OCI-LY1 (cell line): ENCODE measurements around the gene KITLG.

ENCODE experiments used
- H2AFZ ChIP-seq: fragments of 200-600 bp; sonication (generic), shearing (Covaris generic); 2 replicates; pipeline ENCODE4 v1.6.0; 2014; ENCODE audit warnings: antibody characterized with exemption, mild to moderate bottlenecking, low read length
- H3F3A ChIP-seq: fragments of 200-600 bp; sonication (generic), shearing (Covaris generic); 2 replicates; pipeline ENCODE4 v1.6.0; 2014; ENCODE audit warnings: mild to moderate bottlenecking, antibody characterized with exemption, low read length, moderate library complexity; ENCODE audit not compliant: insufficient read depth
- H3K27ac ChIP-seq: fragments of 200-600 bp; sonication (generic); 2 replicates; pipeline ENCODE4 v1.5.1; 2014; ENCODE audit warnings: low read length, mixed run types, mild to moderate bottlenecking, low read depth; ENCODE audit not compliant: poor library complexity, severe bottlenecking
- H3K27me3 ChIP-seq: fragments of 200-600 bp; sonication (generic); 2 replicates; pipeline ENCODE4 v1.6.0; 2014; ENCODE audit warnings: antibody characterized with exemption, mild to moderate bottlenecking, low read length, moderate library complexity; ENCODE audit not compliant: insufficient read depth
- H3K36me3 ChIP-seq: fragments of 200-600 bp; sonication (generic); 2 replicates; pipeline ENCODE4 v1.6.1; 2014; ENCODE audit warnings: mild to moderate bottlenecking, antibody characterized with exemption, low read length, moderate library complexity, mixed read lengths; ENCODE audit not compliant: insufficient read depth
- H3K4me1 ChIP-seq: fragments of 200-600 bp; sonication (generic); 2 replicates; pipeline ENCODE4 v1.5.1; 2014; ENCODE audit warnings: mild to moderate bottlenecking, low read length, moderate library complexity; ENCODE audit not compliant: insufficient read depth, severe bottlenecking
- H3K4me2 ChIP-seq: fragments of 200-600 bp; sonication (generic), shearing (Covaris generic); 2 replicates; pipeline ENCODE4 v1.6.1; 2014; ENCODE audit warnings: low read length
- H3K4me3 ChIP-seq: fragments of 200-600 bp; sonication (generic); 2 replicates; pipeline ENCODE4 v1.5.1; 2014; ENCODE audit warnings: low read length, low read depth, mild to moderate bottlenecking, mixed read lengths; ENCODE audit not compliant: poor library complexity, severe bottlenecking
- H3K79me2 ChIP-seq: fragments of 200-600 bp; shearing (Covaris generic); 2 replicates; pipeline ENCODE4 v1.6.1; 2016; ENCODE audit warnings: mixed run types, low read length, mixed read lengths; ENCODE audit not compliant: insufficient read depth
- H3K9ac ChIP-seq: fragments of 200-600 bp; sonication (generic), shearing (Covaris generic); 2 replicates; pipeline ENCODE4 v1.6.1; 2014; ENCODE audit warnings: mild to moderate bottlenecking, low read length, mixed read lengths
- H3K9me2 ChIP-seq: fragments of 200-600 bp; sonication (generic), shearing (Covaris generic); 2 replicates; pipeline ENCODE4 v1.6.1; 2014; ENCODE audit warnings: low read depth, mild to moderate bottlenecking, low read length, mixed read lengths
- H3K9me3 ChIP-seq: fragments of 200-600 bp; shearing (Covaris generic); 2 replicates; pipeline ENCODE4 v1.6.1; 2014; ENCODE audit warnings: low read length, mixed read lengths
- H4K20me1 ChIP-seq: fragments of 200-600 bp; sonication (generic), shearing (Covaris generic); 2 replicates; pipeline ENCODE4 v1.6.0; 2016; ENCODE audit warnings: mild to moderate bottlenecking, low read length; ENCODE audit not compliant: insufficient read depth
- CTCF ChIP-seq: fragments of 200-600 bp; sonication (generic), shearing (Covaris generic); IDR thresholded peaks from 2 replicates; pipeline ENCODE4 v1.5.1; 2017; ENCODE audit warnings: mild to moderate bottlenecking, antibody characterized with exemption, low read length, moderate library complexity, mixed read lengths
- EZH2 ChIP-seq: fragments of 200-600 bp; sonication (generic), shearing (Covaris generic); IDR thresholded peaks from 2 replicates; pipeline ENCODE4 v1.8.0; 2017; ENCODE audit warnings: borderline replicate concordance, mixed run types, mild to moderate bottlenecking, antibody characterized with exemption, low read length, moderate library complexity, mixed read lengths

Gene KITLG

GRCh38 chr12:88559772-88560171 lies 20.5 kb downstream of the KITLG start:
- H3K27ac ChIP-seq: no peak overlapping the region
- no peaks in the 10 kb centered on the region for H3K36me3 ChIP-seq
- H3K9ac ChIP-seq: no peak overlapping the region
- no peaks in the 10 kb centered on the region for H3K4me1 ChIP-seq
- H3K4me3 ChIP-seq: no peak overlapping the region
- H4K20me1 ChIP-seq: no peaks in the 10 kb centered on the region
- TF ChIP-seq EZH2 (no peak), CTCF (no peak)
- H3F3A ChIP-seq: no peaks in the 10 kb centered on the region
- no peak overlapping the region for H2AFZ ChIP-seq
- no peaks in the 10 kb centered on the region for H3K9me2 ChIP-seq
- H3K9me3 ChIP-seq: no peaks in the 10 kb centered on the region
- no peaks in the 10 kb centered on the region for H3K79me2 ChIP-seq
- no peak overlapping the region for H3K4me2 ChIP-seq
- no peaks in the 10 kb centered on the region for H3K27me3 ChIP-seq

GRCh38 chr12:88559199-88559598 lies 21.1 kb downstream of the KITLG start:
- TF ChIP-seq CTCF: no peak
- TF ChIP-seq EZH2: no peak

GRCh38 chr12:88558340-88558867 lies 21.9 kb downstream of the KITLG start:
- H3K27me3 ChIP-seq: no peaks in the 10 kb centered on the region; the same call in 1 of the 2 replicates
- no peaks in the 10 kb centered on the region for H4K20me1 ChIP-seq
- no peak overlapping the region for H3K9ac ChIP-seq
- no peaks in the 10 kb centered on the region for H3K4me1 ChIP-seq
- H3K9me3 ChIP-seq: no peaks in the 10 kb centered on the region
- no peaks in the 10 kb centered on the region for H3F3A ChIP-seq
- TF ChIP-seq CTCF (no peak), EZH2 (no peak)
- no peak overlapping the region for H3K27ac ChIP-seq
- no peak overlapping the region for H2AFZ ChIP-seq
- no peaks in the 10 kb centered on the region for H3K36me3 ChIP-seq
- H3K9me2 ChIP-seq: no peaks in the 10 kb centered on the region
- no peaks in the 10 kb centered on the region for H3K79me2 ChIP-seq
- no peak overlapping the region for H3K4me2 ChIP-seq
- H3K4me3 ChIP-seq: no peak overlapping the region

More at GRCh38 chr12:88559199-88559598, 21.1 kb downstream of the KITLG start:
- no peaks in the 10 kb centered on the region for H3K27me3 ChIP-seq
- H3K4me3 ChIP-seq: no peak overlapping the region
- H3K9me3 ChIP-seq: no peaks in the 10 kb centered on the region
- no peaks in the 10 kb centered on the region for H3K9me2 ChIP-seq
- H2AFZ ChIP-seq: no peak overlapping the region
- H3K79me2 ChIP-seq: no peaks in the 10 kb centered on the region
- no peaks in the 10 kb centered on the region for H3K4me1 ChIP-seq
- H3K27ac ChIP-seq: no peak overlapping the region
- no peak overlapping the region for H3K9ac ChIP-seq
- no peaks in the 10 kb centered on the region for H3K36me3 ChIP-seq
- H4K20me1 ChIP-seq: no peaks in the 10 kb centered on the region
- H3K4me2 ChIP-seq: no peak overlapping the region
- no peaks in the 10 kb centered on the region for H3F3A ChIP-seq
